OCI-LY1 (cell line): ENCODE measurements around the gene SCAMP5.

Experiments
- CTCF ChIP-seq: fragments of 200-600 bp; sonication (generic), shearing (Covaris generic); IDR thresholded peaks from 2 replicates; pipeline ENCODE4 v1.5.1; 2017; ENCODE audit warnings: mild to moderate bottlenecking, antibody characterized with exemption, low read length, moderate library complexity, mixed read lengths
- EZH2 ChIP-seq: fragments of 200-600 bp; sonication (generic), shearing (Covaris generic); IDR thresholded peaks from 2 replicates; pipeline ENCODE4 v1.8.0; 2017; ENCODE audit warnings: borderline replicate concordance, mixed run types, mild to moderate bottlenecking, antibody characterized with exemption, low read length, moderate library complexity, mixed read lengths

- TF ChIP-seq EZH2: no peak
- no peak for TF ChIP-seq CTCF
These were observed 5.8 kb upstream of the SCAMP5 start for GRCh38 chr15:74989527-74989926.
